NOMO-1 treated with dmso at 0.1 percent for 144 hours (cell line): Measurements from ENCODE around the gene KMT2C.
"Not testable (repeated sequence)": the region's sequence is repeated elsewhere in the genome, so short reads cannot be mapped to it uniquely, and the experiment has no call there.

Experiments used
- DNase-seq: peaks from one replicate; lab custom pipeline; 2025; ENCODE audit not compliant: unreplicated experiment; lab: John Stamatoyannopoulos, UW

The KMT2C gene

GRCh38 chr7:152435384-152436110 lies at the start of gene KMT2C:
TSS of gene KMT2C (minus strand) at chr7:152436003. CDS start at chr7:152435786, 217 bp downstream.
- DNase-seq: no peak

- no peak for DNase-seq
Measured at GRCh38 chr7:152481082-152481481, 45.3 kb upstream of the KMT2C start.

GRCh38 chr7:152480664-152481063 lies 44.9 kb upstream of the KMT2C start:
- DNase-seq: no peak

GRCh38 chr7:152479595-152479994 lies 43.8 kb upstream of the KMT2C start:
- no peak for DNase-seq

- DNase-seq: no peak
Measured at GRCh38 chr7:152478140-152478539, 42.3 kb upstream of the KMT2C start.

- no peak for DNase-seq
Measured at GRCh38 chr7:152477079-152477478, 41.3 kb upstream of the KMT2C start.

GRCh38 chr7:152476551-152476950 lies 40.7 kb upstream of the KMT2C start:
- DNase-seq: no peak

GRCh38 chr7:152471023-152471620 lies 35.3 kb upstream of the KMT2C start:
- DNase-seq: not testable (repeated sequence)

- not testable (repeated sequence) for DNase-seq
Measured at GRCh38 chr7:152470251-152471022, 34.6 kb upstream of the KMT2C start.

GRCh38 chr7:152469576-152469975 lies 33.8 kb upstream of the KMT2C start:
- not testable (repeated sequence) for DNase-seq

- DNase-seq: no peak
Measured at GRCh38 chr7:152467225-152467624, 31.4 kb upstream of the KMT2C start.

- no peak for DNase-seq
Measured at GRCh38 chr7:152465119-152465387, 29.2 kb upstream of the KMT2C start.

GRCh38 chr7:152464312-152465118 lies 28.7 kb upstream of the KMT2C start:
- no peak for DNase-seq

GRCh38 chr7:152463709-152464311 lies 28.0 kb upstream of the KMT2C start:
- peak; percentile 91 for DNase-seq

- DNase-seq: no peak
Measured at GRCh38 chr7:152462995-152463708, 27.3 kb upstream of the KMT2C start.

- DNase-seq: peak; percentile 66
Measured at GRCh38 chr7:152459724-152460251, 24.0 kb upstream of the KMT2C start.

- no peak for DNase-seq
Measured at GRCh38 chr7:152451356-152451755, 15.6 kb upstream of the KMT2C start.

- DNase-seq: not testable (repeated sequence)
Measured at GRCh38 chr7:152445386-152446008, 9.7 kb upstream of the KMT2C start.

GRCh38 chr7:152443586-152443985 lies 7.8 kb upstream of the KMT2C start:
- DNase-seq: no peak
